Lower leg skin (tissue), 3 donors: ENCODE data around the gene CRK.

ENCODE experiments used
- CTCF ChIP-seq, 3 donors: fragments of 450-650 bp; IDR thresholded peaks; one replicate each; pipeline ENCODE4 v1.5.1; 2016; ENCODE audit warnings: antibody characterized with exemption in 3 of 3, mild to moderate bottlenecking in 3 of 3, moderate library complexity in 2 of 3
- POLR2A ChIP-seq, 2 donors: fragments of 450-650 bp; IDR thresholded peaks; one replicate each; pipeline ENCODE4 v1.6.1; 2016 to 2017; ENCODE audit warnings: antibody characterized with exemption in 2 of 2, mild to moderate bottlenecking in 1 of 2, moderate library complexity in 1 of 2

GRCh38 chr17:1420981-1421380, 35.1 kb downstream of the CRK start:
- TF ChIP-seq POLR2A (IDR thresholded peaks at IDR 0.05) (no peak), CTCF (IDR thresholded peaks at IDR 0.05) (no peak)
